ENCODE results near the gene ZNF629.
A peak's percentile ranks its signal among the peaks of the same experiment; 100 is the strongest.

- TF ChIP-seq POLR2AphosphoS5 (IDR thresholded peaks at IDR 0.05), result peak in 1 of 4 donors; percentile 11
- no peak for TF ChIP-seq CTCF (IDR thresholded peaks at IDR 0.05)
- TF ChIP-seq POLR2A (IDR thresholded peaks at IDR 0.05), result no peak
- TF ChIP-seq EP300 (IDR thresholded peaks at IDR 0.05), result no peak
Measured at GRCh38 chr16:30738984-30739951, 47.7 kb downstream of the ZNF629 start.
